Muscle layer of duodenum (tissue), 2 donors: ENCODE results near the gene EVI2A.

Experiments
- H3K27ac ChIP-seq: one replicate; pipeline ENCODE4 v1.7.0; 2013; ENCODE audit warnings: mild to moderate bottlenecking, low read length
- H3K27me3 ChIP-seq: one replicate; pipeline ENCODE4 v1.7.0; 2013; ENCODE audit warnings: low read depth, mild to moderate bottlenecking, control low read depth, low read length
- H3K36me3 ChIP-seq, 2 donors: one replicate each; pipeline ENCODE4 v1.7.0; 2013; ENCODE audit warnings: low read length in 2 of 2, control low read depth in 1 of 2, mild to moderate bottlenecking in 1 of 2; ENCODE audit not compliant: insufficient read depth in 2 of 2, control insufficient read depth in 1 of 2
- H3K4me1 ChIP-seq, 2 donors: one replicate each; pipeline ENCODE4 v1.7.0; 2013; ENCODE audit warnings: low read length in 2 of 2, mild to moderate bottlenecking in 2 of 2, control low read depth in 1 of 2, moderate library complexity in 1 of 2; ENCODE audit not compliant: insufficient read depth in 2 of 2, control insufficient read depth in 1 of 2
- H3K4me3 ChIP-seq, 2 donors: one replicate each; pipeline ENCODE4 v1.7.0; 2013; ENCODE audit warnings: low read length in 2 of 2, low read depth in 1 of 2, mild to moderate bottlenecking in 1 of 2
- H3K9me3 ChIP-seq, 2 donors: one replicate each; pipeline ENCODE4 v1.7.0; 2013; ENCODE audit warnings: low read length in 2 of 2, control low read depth in 1 of 2, mild to moderate bottlenecking in 1 of 2; ENCODE audit not compliant: control insufficient read depth in 1 of 2
- donor health status: healthy.

EVI2A gene

GRCh38 chr17:31272803-31273202 is 48.6 kb downstream of the EVI2A start:
- no peak overlapping the region for H3K4me3 ChIP-seq
- no peaks in the 10 kb centered on the region for H3K27me3 ChIP-seq
- no peaks in the 10 kb centered on the region for H3K9me3 ChIP-seq
- H3K27ac ChIP-seq: no peak overlapping the region
- peaks cover 0 to 8% of the 10 kb centered on the region in 2 donors for H3K36me3 ChIP-seq
- H3K4me1 ChIP-seq: peaks cover 4 to 7% of the 10 kb centered on the region in 2 donors

GRCh38 chr17:31272236-31272635 is 49.2 kb downstream of the EVI2A start:
- Histone ChIP-seq H3K27ac (no peak overlapping the region), H3K27me3 (no peaks in the 10 kb centered on the region), H3K9me3 (no peaks in the 10 kb centered on the region), H3K4me3 (no peak overlapping the region), H3K4me1 (peaks cover 4 to 7% of the 10 kb centered on the region in 2 donors), H3K36me3 (peaks cover 0 to 5% of the 10 kb centered on the region in 2 donors)

- Histone ChIP-seq H3K27me3 (no peaks in the 10 kb centered on the region), H3K27ac (no peak overlapping the region), H3K4me3 (no peak overlapping the region), H3K9me3 (no peaks in the 10 kb centered on the region), H3K4me1 (peaks cover 3 to 4% of the 10 kb centered on the region in 2 donors), H3K36me3 (peaks cover 9 to 13% of the 10 kb centered on the region in 2 donors)
These were observed 51.8 kb downstream of the EVI2A start for GRCh38 chr17:31269578-31269983.

GRCh38 chr17:31269036-31269577 is 52.3 kb downstream of the EVI2A start:
- Histone ChIP-seq H3K27me3 (no peaks in the 10 kb centered on the region), H3K36me3 (peaks cover 9 to 13% of the 10 kb centered on the region in 2 donors), H3K4me1 (peaks cover 3 to 4% of the 10 kb centered on the region in 2 donors), H3K9me3 (no peaks in the 10 kb centered on the region), H3K27ac (no peak overlapping the region), H3K4me3 (no peak overlapping the region)
